Peyer's patch (tissue), 4 donors: ENCODE results near the gene ZDHHC24. TPM values are rescaled to one million over a fixed set of nuclear protein-coding genes. Genes with fewer than 3 reads are reported as not detected.

ENCODE experiments used
- DNase-seq, 3 donors: peaks; one replicate each; pipeline ENCODE4 v3.0.0-alpha.2; 2017 to 2019
- H3K27ac ChIP-seq, 4 donors: fragments of 200-600 bp; sonication (generic); one replicate each; pipeline ENCODE4 v1.5.1; 2016 to 2019
- H3K27me3 ChIP-seq, 2 donors: fragments of 200-600 bp; sonication (generic); one replicate each; pipeline ENCODE4 v1.5.1; 2019
- H3K36me3 ChIP-seq, 3 donors: fragments of 200-600 bp; sonication (generic); one replicate each; pipeline ENCODE4 v1.5.1; 2016 to 2019
- H3K4me1 ChIP-seq, 4 donors: fragments of 200-600 bp; sonication (generic); one replicate each; pipeline ENCODE4 v1.5.1; 2016 to 2019
- H3K4me3 ChIP-seq, 4 donors: fragments of 200-600 bp; sonication (generic); 1 replicate in 3 of 4; 2 replicates in 1 of 4; pipeline ENCODE4 v1.5.1; 2016 to 2019; ENCODE audit warnings: mild to moderate bottlenecking in 1 of 4
- H3K9me3 ChIP-seq, 4 donors: fragments of 200-600 bp; sonication (generic); one replicate each; pipeline ENCODE4 v1.5.1; 2016 to 2019; ENCODE audit warnings: mild to moderate bottlenecking in 1 of 4
- POLR2A ChIP-seq, 2 donors: fragments of 450-650 bp; IDR thresholded peaks; one replicate each; pipeline ENCODE4 v1.5.1; 2017; ENCODE audit warnings: antibody characterized with exemption in 2 of 2, mild to moderate bottlenecking in 2 of 2, moderate library complexity in 2 of 2
- total RNA-seq, 4 donors: library from RNA; depleted of rRNA; stranded (reverse); fragments of >200 nt; gene quantifications; one replicate each; pipeline ENCODE4 v1.1.0, GENCODE V29; 2016
- TF ChIP-seq, protein P1 (sequence below), 6 experiments: fragments of 450-650 bp in 4 of 6; fragments of 200-600 bp in 2 of 6; sonication (generic) in 1 of 6; IDR thresholded peaks; one replicate each; pipeline ENCODE4 v1.5.1; 2017 to 2019; ENCODE audit warnings: antibody characterized with exemption in 6 of 6, mild to moderate bottlenecking in 3 of 6, moderate library complexity in 1 of 6

Gene ZDHHC24
- total RNA-seq, 4 donors from 2014 or later: 9.1 to 29.3 (median 15.3) TPM

DNA sequence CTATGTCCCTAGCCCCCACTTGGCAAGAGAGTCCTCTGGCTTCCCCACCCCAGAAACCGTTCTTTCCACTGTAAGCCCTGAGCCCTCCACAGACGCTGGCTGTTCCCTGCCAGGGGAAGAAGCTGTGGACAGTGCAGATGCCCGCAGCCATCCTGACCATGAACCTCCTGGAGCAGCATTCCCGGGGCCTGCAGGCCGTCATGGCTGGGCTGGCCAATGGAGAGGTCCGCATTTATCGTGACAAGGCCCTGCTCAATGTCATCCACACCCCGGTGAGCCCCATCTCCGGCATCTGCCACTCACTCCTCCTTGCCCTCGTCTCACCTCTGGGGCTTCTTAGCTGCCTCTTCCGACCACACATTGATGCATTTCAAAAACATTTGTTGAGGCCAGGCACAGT lies 22.2 kb downstream of the ZDHHC24 start:
- DNase-seq: no peak
- no peaks in the 10 kb centered on the region for H3K4me1 ChIP-seq
- no peak overlapping the region for H3K4me3 ChIP-seq
- TF ChIP-seq, protein P1, sequence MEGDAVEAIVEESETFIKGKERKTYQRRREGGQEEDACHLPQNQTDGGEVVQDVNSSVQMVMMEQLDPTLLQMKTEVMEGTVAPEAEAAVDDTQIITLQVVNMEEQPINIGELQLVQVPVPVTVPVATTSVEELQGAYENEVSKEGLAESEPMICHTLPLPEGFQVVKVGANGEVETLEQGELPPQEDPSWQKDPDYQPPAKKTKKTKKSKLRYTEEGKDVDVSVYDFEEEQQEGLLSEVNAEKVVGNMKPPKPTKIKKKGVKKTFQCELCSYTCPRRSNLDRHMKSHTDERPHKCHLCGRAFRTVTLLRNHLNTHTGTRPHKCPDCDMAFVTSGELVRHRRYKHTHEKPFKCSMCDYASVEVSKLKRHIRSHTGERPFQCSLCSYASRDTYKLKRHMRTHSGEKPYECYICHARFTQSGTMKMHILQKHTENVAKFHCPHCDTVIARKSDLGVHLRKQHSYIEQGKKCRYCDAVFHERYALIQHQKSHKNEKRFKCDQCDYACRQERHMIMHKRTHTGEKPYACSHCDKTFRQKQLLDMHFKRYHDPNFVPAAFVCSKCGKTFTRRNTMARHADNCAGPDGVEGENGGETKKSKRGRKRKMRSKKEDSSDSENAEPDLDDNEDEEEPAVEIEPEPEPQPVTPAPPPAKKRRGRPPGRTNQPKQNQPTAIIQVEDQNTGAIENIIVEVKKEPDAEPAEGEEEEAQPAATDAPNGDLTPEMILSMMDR (IDR thresholded peaks at IDR 0.05): no peak
- TF ChIP-seq POLR2A (IDR thresholded peaks at IDR 0.05): no peak
- peaks cover 0 to 59% (median 0%) of the 10 kb centered on the region in 3 donors for H3K36me3 ChIP-seq
- no peaks in the 10 kb centered on the region for H3K27me3 ChIP-seq
- no peaks in the 10 kb centered on the region for H3K9me3 ChIP-seq
- H3K27ac ChIP-seq: no peak overlapping the region

DNA sequence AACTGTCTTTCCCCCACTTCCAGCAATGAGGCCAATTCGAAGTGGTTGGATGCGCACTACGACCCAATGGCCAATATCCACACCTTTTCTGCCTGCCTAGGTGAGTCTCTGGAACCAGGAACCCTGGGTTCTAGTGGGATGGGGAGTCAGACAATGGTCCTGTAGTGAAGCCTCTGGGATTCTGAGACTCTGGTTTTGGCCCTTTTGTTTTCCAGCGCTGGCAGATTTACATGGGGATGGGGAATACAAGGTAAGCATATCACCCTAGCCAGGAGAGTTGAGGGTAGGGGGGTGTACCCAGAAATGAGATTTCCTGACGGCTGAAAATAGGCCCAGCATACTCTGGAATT lies 34.9 kb downstream of the ZDHHC24 start:
- Histone ChIP-seq H3K36me3 (peaks cover 0 to 11% (median 0%) of the 10 kb centered on the region in 3 donors), H3K9me3 (no peaks in the 10 kb centered on the region), H3K4me1 (peaks cover 0 to 11% (median 0%) of the 10 kb centered on the region in 4 donors), H3K27ac (peak overlapping the region in 2 of 4 donors; percentile 61 to 63), H3K27me3 (no peaks in the 10 kb centered on the region), H3K4me3 (peak overlapping the region; percentile 50 to 93 (median 68))
- no peak for DNase-seq
- TF ChIP-seq POLR2A (IDR thresholded peaks at IDR 0.05): no peak
- TF ChIP-seq, protein P1 (IDR thresholded peaks at IDR 0.05): no peak

DNA sequence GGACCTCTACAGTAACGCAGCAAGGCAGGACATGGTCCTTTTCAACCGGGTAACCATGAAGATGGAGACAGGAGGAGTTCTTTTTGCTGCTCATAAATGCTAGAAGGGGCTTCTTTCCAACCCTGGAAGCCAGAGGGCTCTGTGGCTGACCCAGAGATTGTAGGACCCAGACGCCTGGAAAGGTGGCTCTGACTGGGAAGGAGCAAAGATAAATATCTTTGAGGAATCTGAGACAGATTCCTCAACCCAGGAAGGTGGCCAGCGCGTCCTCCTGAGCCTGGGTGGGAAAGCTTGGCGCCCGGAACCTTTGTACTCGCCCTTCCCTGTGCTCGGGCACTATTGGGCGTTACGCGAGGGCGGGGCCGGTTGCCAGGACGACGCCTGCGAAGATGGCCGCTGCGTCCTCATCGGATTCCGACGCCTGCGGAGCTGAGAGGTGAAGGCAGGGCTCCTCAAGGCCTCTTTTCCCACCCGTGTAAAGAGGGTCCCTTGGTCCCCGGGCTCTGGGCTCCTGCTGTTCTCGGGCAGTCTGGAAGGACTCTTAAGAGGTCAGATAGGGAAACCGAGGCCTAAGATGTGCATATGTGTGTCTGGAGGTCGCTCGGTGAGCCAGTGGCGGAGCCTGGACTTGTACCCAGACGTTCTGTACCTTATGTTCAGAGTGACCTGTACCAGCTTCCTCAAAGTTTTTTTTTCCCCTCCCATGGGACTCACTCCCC lies 35.4 kb downstream of the ZDHHC24 start, which contains the start of gene BBS1:
Gene BBS1 (plus strand): TSS at position 365 of the 719 bp plus-strand sequence. CDS start 25 bp downstream, at position 390.
- DNase-seq: peak; percentile 76 to 92 (median 92)
- Histone ChIP-seq H3K36me3 (peaks cover 0 to 12% (median 0%) of the 10 kb centered on the region in 3 donors), H3K4me3 (peak within 1 kb of the TSS; percentile 50 to 93 (median 68)), H3K27ac (peak within 1 kb of the TSS in 2 of 4 donors; percentile 61 to 63), H3K9me3 (no peaks in the 10 kb centered on the region), H3K27me3 (no peaks in the 10 kb centered on the region), H3K4me1 (peaks cover 0 to 11% (median 0%) of the 10 kb centered on the region in 4 donors)
- TF ChIP-seq, protein P1 (IDR thresholded peaks at IDR 0.05): no peak
- peak in 1 of 2 donors; percentile 38 for TF ChIP-seq POLR2A (IDR thresholded peaks at IDR 0.05)

DNA sequence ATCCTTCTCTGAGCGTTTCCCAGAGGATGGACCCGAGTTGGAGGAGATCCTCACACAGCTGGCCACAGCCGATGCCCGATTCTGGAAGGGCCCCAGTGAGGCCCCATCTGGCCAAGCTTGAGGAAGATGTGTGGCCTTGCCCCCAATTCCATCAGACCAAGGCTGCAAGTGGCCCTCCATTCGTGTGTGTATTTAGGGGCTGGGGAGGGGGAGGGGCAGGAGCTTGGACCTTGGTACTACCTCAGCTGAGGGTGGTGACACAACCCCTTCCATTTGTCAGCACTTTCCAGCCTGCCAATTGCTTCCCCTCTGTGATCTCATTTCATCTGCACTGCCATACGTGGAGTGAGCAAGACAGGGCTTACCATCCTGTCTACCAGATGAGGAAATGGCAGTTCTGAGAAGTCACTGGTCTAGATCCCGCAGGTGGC lies 36.7 kb downstream of the ZDHHC24 start:
- Histone ChIP-seq H3K9me3 (no peaks in the 10 kb centered on the region), H3K4me1 (peaks cover 0 to 11% (median 0%) of the 10 kb centered on the region in 4 donors), H3K4me3 (no peak overlapping the region), H3K27me3 (no peaks in the 10 kb centered on the region), H3K36me3 (peaks cover 0 to 21% (median 0%) of the 10 kb centered on the region in 3 donors), H3K27ac (no peak overlapping the region)
- no peak for TF ChIP-seq POLR2A (IDR thresholded peaks at IDR 0.05)
- TF ChIP-seq, protein P1 (IDR thresholded peaks at IDR 0.05): no peak
- no peak for DNase-seq

DNA sequence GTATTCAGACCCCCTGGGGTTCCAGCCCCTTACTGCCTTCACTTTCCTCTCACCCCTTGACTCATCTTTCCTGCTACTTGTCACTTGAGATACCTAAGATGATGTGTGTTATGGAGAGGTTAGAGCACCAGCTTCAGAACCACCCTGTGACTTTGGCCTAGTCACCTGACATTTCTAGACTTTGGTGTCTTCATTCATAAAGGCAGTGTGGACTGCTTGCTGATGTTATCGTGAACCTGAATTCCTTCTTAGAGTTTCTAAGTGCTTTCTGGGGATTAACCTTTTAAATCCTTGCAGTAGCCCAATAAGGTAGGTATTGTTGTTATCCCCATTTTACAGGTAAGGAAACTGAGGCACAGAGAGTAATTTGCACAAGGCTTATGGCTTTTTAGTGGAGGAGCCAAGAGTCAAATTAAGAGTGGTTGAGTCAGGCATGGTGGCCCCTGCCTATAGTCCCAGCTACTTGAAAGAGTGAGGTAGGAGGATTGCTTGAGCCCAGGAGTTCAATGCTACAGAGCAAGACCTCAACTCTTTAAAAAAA lies 40.5 kb downstream of the ZDHHC24 start:
- Histone ChIP-seq H3K9me3 (no peaks in the 10 kb centered on the region), H3K4me1 (peaks cover 0 to 4% (median 0%) of the 10 kb centered on the region in 4 donors), H3K4me3 (no peak overlapping the region), H3K27ac (no peak overlapping the region), H3K36me3 (peaks cover 0 to 42% (median 0%) of the 10 kb centered on the region in 3 donors), H3K27me3 (no peaks in the 10 kb centered on the region)
- TF ChIP-seq, protein P1 (IDR thresholded peaks at IDR 0.05): no peak
- no peak for TF ChIP-seq POLR2A (IDR thresholded peaks at IDR 0.05)
- no peak for DNase-seq
